Endodermal cell (in vitro differentiated cells): ENCODE measurements around the gene UGP2. TPM values are rescaled to one million over a fixed set of nuclear protein-coding genes. Genes with fewer than 3 reads are reported as not detected.
A peak's percentile ranks its signal among the peaks of the same experiment; 100 is the strongest.

ENCODE experiments used
- DNase-seq: peaks from one replicate; pipeline ENCODE4 v3.0.0-alpha.2; 2017
- H3K27ac ChIP-seq: 2 replicates; pipeline ENCODE4 v1.5.1; 2013; ENCODE audit warnings: mild to moderate bottlenecking, low read depth, low read length, moderate library complexity
- H3K27me3 ChIP-seq: 2 replicates; pipeline ENCODE4 v1.6.1; 2013; ENCODE audit warnings: mild to moderate bottlenecking, low read length, moderate library complexity; ENCODE audit not compliant: insufficient read depth, control insufficient read depth, poor library complexity, severe bottlenecking
- H3K36me3 ChIP-seq: 2 replicates; pipeline ENCODE4 v1.7.0; 2013; ENCODE audit warnings: mild to moderate bottlenecking, low read length, moderate library complexity; ENCODE audit not compliant: control insufficient read depth, insufficient read depth
- H3K4me1 ChIP-seq: one replicate; pipeline ENCODE4 v1.7.0; 2013; ENCODE audit warnings: low read length; ENCODE audit not compliant: control insufficient read depth, insufficient read depth
- H3K4me3 ChIP-seq: 2 replicates; pipeline ENCODE4 v1.5.1; 2013; ENCODE audit warnings: mild to moderate bottlenecking, low read length, moderate library complexity
- H3K9ac ChIP-seq: 2 replicates; pipeline ENCODE4 v1.6.1; 2013; ENCODE audit warnings: mild to moderate bottlenecking, low read length, moderate library complexity; ENCODE audit not compliant: poor library complexity, severe bottlenecking; ENCODE audit errors: extremely low read depth
- H3K9me3 ChIP-seq: 2 replicates; pipeline ENCODE4 v1.6.1; 2013; ENCODE audit warnings: mild to moderate bottlenecking, low read length, moderate library complexity; ENCODE audit not compliant: control insufficient read depth
- H3K27ac Mint-ChIP-seq: 2 replicates; pipeline ENCODE4 v1.8.0; 2020; ENCODE audit warnings: mixed read lengths
- H3K27me3 Mint-ChIP-seq: 2 replicates; pipeline ENCODE4 v1.8.0; 2021; ENCODE audit warnings: mild to moderate bottlenecking, mixed read lengths; ENCODE audit not compliant: insufficient read depth
- H3K36me3 Mint-ChIP-seq: 2 replicates; pipeline ENCODE4 v1.8.0; 2020; ENCODE audit warnings: low read depth, mixed read lengths
- H3K4me1 Mint-ChIP-seq: 2 replicates; pipeline ENCODE4 v1.8.0; 2020; ENCODE audit warnings: mixed read lengths
- H3K4me3 Mint-ChIP-seq: 2 replicates; pipeline ENCODE4 v1.8.0; 2020; ENCODE audit warnings: mild to moderate bottlenecking, moderate library complexity, mixed read lengths
- H3K9me3 Mint-ChIP-seq: 2 replicates; pipeline ENCODE4 v1.8.0; 2020; ENCODE audit warnings: mild to moderate bottlenecking, mixed read lengths
- CTCF ChIP-seq: fragments of 200-600 bp; sonication (generic); conservative IDR thresholded peaks from 2 replicates; pipeline ENCODE4 v1.5.0; 2021; ENCODE audit warnings: antibody characterized with exemption, mild to moderate bottlenecking
- WGBS, 2 experiments: methylation state at CpG; one replicate each; pipeline versions ENCODE4 v1.1.5 to v1.1.7; 2013; ENCODE audit warnings: missing lambda C conversion rate in 2 of 2, mixed read lengths in 1 of 2; ENCODE audit not compliant: insufficient coverage in 1 of 2, insufficient read length in 1 of 2; 5-methylcytosine and 5-hydroxymethylcytosine counted together
- total RNA-seq, 2 donors: library from RNA; stranded (reverse); fragmentation: NEBNext Ultra II Directional in 1 of 2; extraction: Animal tissue kit (Norgen Biotek cat#: 25700) in 1 of 2; gene quantifications; 2 replicates in 1 of 2; 3 replicates in 1 of 2; pipeline ENCODE4 v1.2.1, GENCODE V29; 2021

Gene UGP2
- total RNA-seq, 2 donors from 2014 or later = 104 to 136 TPM

- no peaks in the 10 kb centered on the region for H3K9me3 Mint-ChIP-seq
- 87 to 96% methylated on average over 2 to 5 of the region's 5 CpGs for WGBS, 2 experiments
- H3K4me1 Mint-ChIP-seq = peaks cover 30% of the 10 kb centered on the region
- Histone ChIP-seq H3K9me3 (no peaks in the 10 kb centered on the region), H3K9ac (no peak overlapping the region), H3K4me3 (no peak overlapping the region), H3K27me3 (no peaks in the 10 kb centered on the region), H3K4me1 (no peaks in the 10 kb centered on the region), H3K36me3 (peaks cover 46% of the 10 kb centered on the region), H3K27ac (no peak overlapping the region)
- H3K27ac Mint-ChIP-seq = no peak overlapping the region
- H3K27me3 Mint-ChIP-seq = no peaks in the 10 kb centered on the region
- H3K4me3 Mint-ChIP-seq = no peak overlapping the region
- no peak for DNase-seq
- H3K36me3 Mint-ChIP-seq = peaks cover 49% of the 10 kb centered on the region
- no peak for TF ChIP-seq CTCF
Observed at GRCh38 chr2:63856303-63856603, 14.6 kb downstream of the UGP2 start.

DNA sequence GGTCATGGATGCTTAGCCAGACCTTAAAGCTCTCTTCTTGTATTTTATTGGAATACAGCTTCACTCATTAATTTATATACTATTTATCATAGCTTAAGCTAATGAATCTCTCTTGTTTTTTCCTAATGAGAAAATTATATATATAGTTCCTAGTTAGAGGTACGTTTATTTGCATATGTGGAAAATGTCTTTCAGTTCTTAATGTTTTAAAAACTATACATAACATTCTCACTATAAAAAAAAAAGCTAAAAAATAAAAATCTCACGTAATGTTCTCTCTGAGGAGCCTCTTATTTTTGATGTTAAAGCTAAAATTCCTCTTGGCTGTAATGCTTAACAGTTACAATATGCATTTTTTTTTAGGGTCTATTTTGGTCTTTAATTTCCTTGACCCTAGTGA is 16.6 kb downstream of the UGP2 start:
- TF ChIP-seq CTCF = no peak
- no peaks in the 10 kb centered on the region for H3K27me3 Mint-ChIP-seq
- Histone ChIP-seq H3K9ac (no peak overlapping the region), H3K4me3 (no peak overlapping the region), H3K27ac (no peak overlapping the region), H3K27me3 (no peaks in the 10 kb centered on the region), H3K4me1 (peaks cover 6% of the 10 kb centered on the region), H3K36me3 (peaks cover 66% of the 10 kb centered on the region), H3K9me3 (no peaks in the 10 kb centered on the region)
- H3K4me1 Mint-ChIP-seq = peaks cover 20% of the 10 kb centered on the region
- H3K4me3 Mint-ChIP-seq = no peak overlapping the region
- no peak overlapping the region for H3K27ac Mint-ChIP-seq
- H3K9me3 Mint-ChIP-seq = no peaks in the 10 kb centered on the region
- 100% methylated on average over 1 of the region's 2 CpGs; no CpG with 5 or more reads in 1 of the 2 experiments for WGBS, 2 experiments
- peaks cover 62% of the 10 kb centered on the region for H3K36me3 Mint-ChIP-seq
- DNase-seq = no peak

DNA sequence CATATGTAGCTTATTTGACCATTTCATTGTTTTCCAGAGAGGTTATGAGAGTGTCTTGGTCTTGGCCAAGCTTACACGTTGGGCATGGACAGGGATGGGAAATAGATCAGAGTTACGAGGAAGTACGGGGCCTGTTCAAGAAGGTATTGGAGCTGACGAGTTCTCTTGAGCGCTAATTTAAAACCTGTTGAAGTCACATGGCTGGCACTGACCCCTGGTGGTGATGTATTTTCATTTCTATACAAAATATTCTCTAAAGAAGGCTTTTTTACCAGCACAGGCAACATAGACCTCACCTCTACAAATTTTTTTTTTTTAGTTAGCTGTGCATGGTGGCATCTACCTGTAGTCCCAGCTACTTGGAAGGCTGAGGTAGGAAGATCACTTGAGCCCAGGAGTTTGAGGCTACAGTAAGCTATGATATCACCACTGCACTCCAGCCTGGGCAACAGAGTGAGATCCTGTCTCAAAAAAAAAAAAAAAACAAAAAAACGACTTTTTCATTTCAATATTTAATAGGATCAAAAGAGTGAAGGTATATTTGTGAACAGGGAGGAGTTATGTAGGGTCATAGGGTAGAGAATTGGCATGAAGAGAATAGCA is 19.6 kb downstream of the UGP2 start:
- Histone ChIP-seq H3K27ac (no peak overlapping the region), H3K36me3 (peaks cover 92% of the 10 kb centered on the region), H3K4me1 (peaks cover 6% of the 10 kb centered on the region), H3K9me3 (no peaks in the 10 kb centered on the region), H3K9ac (no peak overlapping the region), H3K4me3 (no peak overlapping the region), H3K27me3 (no peaks in the 10 kb centered on the region)
- no peak overlapping the region for H3K4me3 Mint-ChIP-seq
- H3K27me3 Mint-ChIP-seq = no peaks in the 10 kb centered on the region
- H3K4me1 Mint-ChIP-seq = peaks cover 10% of the 10 kb centered on the region
- H3K27ac Mint-ChIP-seq = peak overlapping the region; percentile 38
- peak; percentile 76 for TF ChIP-seq CTCF
- 85 to 94% methylated on average over 4 to 6 of the region's 6 CpGs for WGBS, 2 experiments
- peak; percentile 67 for DNase-seq
- H3K9me3 Mint-ChIP-seq = no peaks in the 10 kb centered on the region
- peaks cover 68% of the 10 kb centered on the region for H3K36me3 Mint-ChIP-seq
